ENCODE measurements around the gene DEGS2.

The DEGS2 gene

GRCh38 chr14:100132161-100132902 lies 27.1 kb downstream of the DEGS2 start:
- DNase-seq (ENCODE audit: low read depth), result no peak

- no peak for DNase-seq (ENCODE audit: low read depth)
Observed at GRCh38 chr14:100131181-100131580, 28.3 kb downstream of the DEGS2 start.

GRCh38 chr14:100130521-100130920 lies 28.9 kb downstream of the DEGS2 start:
- no peak for DNase-seq (ENCODE audit: low read depth)

- no peak for DNase-seq (ENCODE audit: low read depth)
Observed at GRCh38 chr14:100129161-100129589, 30.3 kb downstream of the DEGS2 start.

- no peak for DNase-seq (ENCODE audit: low read depth)
Observed at GRCh38 chr14:100128688-100129087, 30.8 kb downstream of the DEGS2 start.

- no peak for DNase-seq (ENCODE audit: low read depth)
Observed at GRCh38 chr14:100127853-100128455, 31.5 kb downstream of the DEGS2 start.

GRCh38 chr14:100126401-100126800 lies 33.0 kb downstream of the DEGS2 start:
- DNase-seq (ENCODE audit: low read depth), result no peak

- no peak for DNase-seq (ENCODE audit: low read depth)
Observed at GRCh38 chr14:100124551-100125088, 34.8 kb downstream of the DEGS2 start.

- DNase-seq (ENCODE audit: low read depth), result no peak
Observed at GRCh38 chr14:100123618-100124017, 35.8 kb downstream of the DEGS2 start.

GRCh38 chr14:100122481-100123223 lies 36.8 kb downstream of the DEGS2 start:
- no peak for DNase-seq (ENCODE audit: low read depth)

- DNase-seq (ENCODE audit: low read depth), result no peak
Observed at GRCh38 chr14:100121643-100122480, 37.6 kb downstream of the DEGS2 start.

GRCh38 chr14:100120522-100121269 lies 38.7 kb downstream of the DEGS2 start:
- no peak for DNase-seq (ENCODE audit: low read depth)

GRCh38 chr14:100119251-100119650 lies 40.2 kb downstream of the DEGS2 start:
- no peak for DNase-seq (ENCODE audit: low read depth)

GRCh38 chr14:100118396-100119011 lies 40.9 kb downstream of the DEGS2 start:
- DNase-seq (ENCODE audit: low read depth), result no peak

GRCh38 chr14:100117633-100118395 lies 41.6 kb downstream of the DEGS2 start:
- DNase-seq (ENCODE audit: low read depth), result no peak

GRCh38 chr14:100117026-100117425 lies 42.4 kb downstream of the DEGS2 start:
- DNase-seq (ENCODE audit: low read depth), result no peak

- DNase-seq (ENCODE audit: low read depth), result no peak
Observed at GRCh38 chr14:100116134-100116533, 43.3 kb downstream of the DEGS2 start.

GRCh38 chr14:100115726-100116125 lies 43.7 kb downstream of the DEGS2 start:
- DNase-seq (ENCODE audit: low read depth), result no peak

- no peak for DNase-seq (ENCODE audit: low read depth)
Observed at GRCh38 chr14:100115236-100115635, 44.2 kb downstream of the DEGS2 start.

All from non-pigmented ciliary epithelial cell (primary cell).